Inflammatory macrophage (primary cell): ENCODE data around the gene POLR2E.

Source experiments
- DNase-seq, 2 donors: peaks; one replicate each; pipeline ENCODE4 v3.0.0-alpha.2; 2020 to 2022

POLR2E gene

GRCh38 chr19:1063030-1063908 lies 31.9 kb downstream of the POLR2E start:
- DNase-seq = peak; percentile 68 to 73

GRCh38 chr19:1062387-1063029 lies 32.7 kb downstream of the POLR2E start:
- DNase-seq = no peak

- DNase-seq = no peak
Observed at GRCh38 chr19:1061987-1062386, 33.2 kb downstream of the POLR2E start.

- DNase-seq = no peak
Observed at GRCh38 chr19:1060689-1061088, 34.5 kb downstream of the POLR2E start.

GRCh38 chr19:1058112-1058511 lies 37.1 kb downstream of the POLR2E start:
- no peak for DNase-seq

GRCh38 chr19:1057176-1057855 lies 37.9 kb downstream of the POLR2E start:
- DNase-seq = peak; percentile 35 to 45

GRCh38 chr19:1055886-1056620 lies 39.1 kb downstream of the POLR2E start:
- no peak for DNase-seq

- no peak for DNase-seq
Observed at GRCh38 chr19:1055028-1055425, 40.1 kb downstream of the POLR2E start.

GRCh38 chr19:1054102-1055027 lies 40.8 kb downstream of the POLR2E start:
- no peak for DNase-seq

- no peak for DNase-seq
Observed at GRCh38 chr19:1053176-1054101, 41.7 kb downstream of the POLR2E start.

- DNase-seq = no peak
Observed at GRCh38 chr19:1052349-1052975, 42.7 kb downstream of the POLR2E start.

GRCh38 chr19:1051791-1052190 lies 43.4 kb downstream of the POLR2E start:
- no peak for DNase-seq

GRCh38 chr19:1050989-1051788 lies 44.0 kb downstream of the POLR2E start:
- DNase-seq = no peak

- no peak for DNase-seq
Observed at GRCh38 chr19:1049800-1050199, 45.4 kb downstream of the POLR2E start.

GRCh38 chr19:1049106-1049505 lies 46.1 kb downstream of the POLR2E start:
- no peak for DNase-seq

GRCh38 chr19:1047696-1048147 lies 47.5 kb downstream of the POLR2E start:
- no peak for DNase-seq

- DNase-seq = no peak
Observed at GRCh38 chr19:1046836-1047695, 48.1 kb downstream of the POLR2E start.

GRCh38 chr19:1046117-1046626 lies 49.0 kb downstream of the POLR2E start:
- no peak for DNase-seq
